Measurements from ENCODE around the gene INTS1.
"Not testable (repeated sequence)": the region's sequence is repeated elsewhere in the genome, so short reads cannot be mapped to it uniquely, and the experiment has no call there.

Gene INTS1

GRCh38 chr7:1444214-1444924 lies 59.8 kb downstream of the INTS1 start:
- DNase-seq: no peak

- not testable (repeated sequence) for DNase-seq
Measured at GRCh38 chr7:1443587-1444200, 60.5 kb downstream of the INTS1 start.

- DNase-seq: no peak
Measured at GRCh38 chr7:1442355-1443124, 61.6 kb downstream of the INTS1 start.

- no peak for DNase-seq
Measured at GRCh38 chr7:1441615-1442354, 62.4 kb downstream of the INTS1 start.

GRCh38 chr7:1440620-1441019 lies 63.6 kb downstream of the INTS1 start:
- no peak for DNase-seq

GRCh38 chr7:1439373-1440363 lies 64.5 kb downstream of the INTS1 start:
- DNase-seq: no peak

- no peak for DNase-seq
Measured at GRCh38 chr7:1438821-1439220, 65.4 kb downstream of the INTS1 start.

GRCh38 chr7:1438208-1438607 lies 66.0 kb downstream of the INTS1 start:
- DNase-seq: no peak

GRCh38 chr7:1437155-1437880 lies 66.9 kb downstream of the INTS1 start:
- DNase-seq: no peak

- DNase-seq: no peak
Measured at GRCh38 chr7:1436608-1437007, 67.6 kb downstream of the INTS1 start.

GRCh38 chr7:1434891-1435670 lies 69.1 kb downstream of the INTS1 start:
- no peak for DNase-seq

GRCh38 chr7:1434165-1434718 lies 69.9 kb downstream of the INTS1 start:
- DNase-seq: no peak

GRCh38 chr7:1433128-1433920 lies 70.9 kb downstream of the INTS1 start:
- no peak for DNase-seq

GRCh38 chr7:1432411-1433082 lies 71.6 kb downstream of the INTS1 start:
- DNase-seq: peak; percentile 24 to 65

GRCh38 chr7:1431634-1432380 lies 72.4 kb downstream of the INTS1 start:
- DNase-seq: no peak

GRCh38 chr7:1431226-1431625 lies 73.0 kb downstream of the INTS1 start:
- no peak for DNase-seq

- no peak for DNase-seq
Measured at GRCh38 chr7:1430056-1430845, 73.9 kb downstream of the INTS1 start.
